ENCODE results near the gene FAM163A. TPM values are rescaled to one million over a fixed set of nuclear protein-coding genes. Genes with fewer than 3 reads are reported as not detected.

FAM163A gene
- total and polyA plus RNA-seq, 8 donors = 0.06 to 0.28 (median 0.15) TPM; not detected in 3

- Histone ChIP-seq H3K4me3 (no peak overlapping the region), H3K36me3 (no peaks in the 10 kb centered on the region), H3K4me1 (no peaks in the 10 kb centered on the region), H3K9me3 (no peaks in the 10 kb centered on the region), H3K27ac (no peak overlapping the region), H3K27me3 (no peaks in the 10 kb centered on the region)
- FAIRE-seq (no peak), DNase-seq (no peak), ATAC-seq (no peak)
- TF ChIP-seq, protein P1, sequence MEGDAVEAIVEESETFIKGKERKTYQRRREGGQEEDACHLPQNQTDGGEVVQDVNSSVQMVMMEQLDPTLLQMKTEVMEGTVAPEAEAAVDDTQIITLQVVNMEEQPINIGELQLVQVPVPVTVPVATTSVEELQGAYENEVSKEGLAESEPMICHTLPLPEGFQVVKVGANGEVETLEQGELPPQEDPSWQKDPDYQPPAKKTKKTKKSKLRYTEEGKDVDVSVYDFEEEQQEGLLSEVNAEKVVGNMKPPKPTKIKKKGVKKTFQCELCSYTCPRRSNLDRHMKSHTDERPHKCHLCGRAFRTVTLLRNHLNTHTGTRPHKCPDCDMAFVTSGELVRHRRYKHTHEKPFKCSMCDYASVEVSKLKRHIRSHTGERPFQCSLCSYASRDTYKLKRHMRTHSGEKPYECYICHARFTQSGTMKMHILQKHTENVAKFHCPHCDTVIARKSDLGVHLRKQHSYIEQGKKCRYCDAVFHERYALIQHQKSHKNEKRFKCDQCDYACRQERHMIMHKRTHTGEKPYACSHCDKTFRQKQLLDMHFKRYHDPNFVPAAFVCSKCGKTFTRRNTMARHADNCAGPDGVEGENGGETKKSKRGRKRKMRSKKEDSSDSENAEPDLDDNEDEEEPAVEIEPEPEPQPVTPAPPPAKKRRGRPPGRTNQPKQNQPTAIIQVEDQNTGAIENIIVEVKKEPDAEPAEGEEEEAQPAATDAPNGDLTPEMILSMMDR (IDR thresholded peaks at IDR 0.05) = no peak
- intact Hi-C loops (cut with DNase I) = no loop called here
- 83 to 85% methylated on average over 10 of the region's 10 CpGs for WGBS, 2 donors
Observed at GRCh38 chr1:179798213-179798863, 55.2 kb downstream of the FAM163A start.

DNA sequence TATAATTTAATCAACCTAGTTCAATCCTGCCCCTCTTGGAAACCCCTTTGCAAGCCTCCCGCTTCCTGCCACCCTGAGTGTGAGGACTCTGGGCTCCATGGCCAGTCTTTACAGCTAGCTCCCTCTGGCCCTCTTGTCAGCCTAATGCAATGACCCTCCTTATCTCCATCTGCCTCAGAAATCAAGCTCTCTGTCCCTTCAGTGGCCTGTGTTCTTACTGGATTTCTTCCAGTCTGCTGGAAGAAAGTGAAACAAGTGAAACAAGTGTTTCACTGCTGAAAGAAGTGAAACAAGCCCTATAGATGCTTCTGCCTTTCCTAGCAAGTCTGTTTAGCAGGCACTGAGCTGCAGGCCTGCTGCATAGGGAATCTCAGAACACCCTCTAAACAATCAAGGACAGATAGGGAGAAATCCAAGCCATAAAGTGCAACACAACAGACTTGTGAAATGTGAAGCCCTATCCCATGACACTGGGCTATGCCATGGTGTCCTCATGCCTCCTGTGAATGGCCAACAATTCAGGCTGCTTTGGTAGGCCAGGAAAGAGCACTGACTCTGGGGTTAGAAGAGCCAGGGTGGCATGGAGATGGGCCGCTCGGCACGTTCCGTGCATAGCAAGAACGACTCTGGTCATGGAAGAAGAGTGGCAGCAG is 55.9 kb downstream of the FAM163A start:
- intact Hi-C loops (cut with DNase I) = no loop called here
- H3K4me3 ChIP-seq = no peak overlapping the region
- H3K4me1 ChIP-seq = no peaks in the 10 kb centered on the region
- WGBS, 2 donors = 92 to 93% methylated on average over 6 of the region's 6 CpGs
- no peaks in the 10 kb centered on the region for H3K9me3 ChIP-seq
- no peak for ATAC-seq
- TF ChIP-seq, protein P1 (IDR thresholded peaks at IDR 0.05) = no peak
- no peak for DNase-seq
- no peaks in the 10 kb centered on the region for H3K27me3 ChIP-seq
- H3K36me3 ChIP-seq = no peaks in the 10 kb centered on the region
- H3K27ac ChIP-seq = no peak overlapping the region
- no peak for FAIRE-seq

DNA sequence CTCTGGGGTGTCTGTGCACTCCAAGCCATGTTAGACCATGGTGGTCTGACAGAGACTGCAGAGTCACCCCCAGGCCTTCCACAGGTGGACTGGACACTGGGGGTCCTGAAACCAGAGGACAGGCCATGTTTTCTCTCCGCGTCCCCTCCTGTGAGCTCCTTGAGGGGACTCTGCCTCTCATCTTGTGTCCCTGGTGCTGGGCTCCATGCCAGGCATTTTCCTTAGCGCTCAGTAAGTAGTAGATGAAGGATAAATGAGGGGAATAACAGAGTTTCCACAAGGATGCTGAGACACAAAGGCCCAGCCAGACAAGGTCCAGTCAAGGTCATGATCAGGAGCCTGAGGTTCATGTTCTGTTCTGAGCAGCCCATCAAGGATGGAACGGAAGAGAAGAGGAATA is 57.4 kb downstream of the FAM163A start:
- intact Hi-C loops (cut with DNase I) = loop anchor here in 1 of 3 donors (10.0 kb wide), 1 partner anchor 96 kb away; no protein-coding TSS in a partner anchor
- Histone ChIP-seq H3K27me3 (no peaks in the 10 kb centered on the region), H3K4me1 (no peaks in the 10 kb centered on the region), H3K4me3 (no peak overlapping the region), H3K9me3 (no peaks in the 10 kb centered on the region), H3K27ac (no peak overlapping the region), H3K36me3 (no peaks in the 10 kb centered on the region)
- TF ChIP-seq, protein P1 (IDR thresholded peaks at IDR 0.05) = no peak
- no peak for ATAC-seq
- no peak for FAIRE-seq
- WGBS, 2 donors = 89 to 91% methylated on average over 4 of the region's 4 CpGs
- DNase-seq = no peak

- WGBS, 2 donors = 63 to 81% methylated on average over 6 of the region's 6 CpGs
- FAIRE-seq = no peak
- DNase-seq = no peak
Observed at GRCh38 chr1:179803104-179803503, 60.0 kb downstream of the FAM163A start.

More at GRCh38 chr1:179803104-179803503, 60.0 kb downstream of the FAM163A start:
- no peaks in the 10 kb centered on the region for H3K9me3 ChIP-seq
- intact Hi-C loops (cut with DNase I) = loop anchor here in 1 of 3 donors (10.0 kb wide), 1 partner anchor 98 kb away; no protein-coding TSS in a partner anchor
- no peak overlapping the region for H3K4me3 ChIP-seq
- no peak for ATAC-seq
- no peaks in the 10 kb centered on the region for H3K4me1 ChIP-seq
- no peaks in the 10 kb centered on the region for H3K27me3 ChIP-seq
- TF ChIP-seq, protein P1 (IDR thresholded peaks at IDR 0.05) = no peak
- H3K27ac ChIP-seq = no peak overlapping the region
- H3K36me3 ChIP-seq = no peaks in the 10 kb centered on the region

Data from pancreas (tissue), 10 donors.